ENCODE measurements around the gene PTPN20. TPM values are rescaled to one million over a fixed set of nuclear protein-coding genes. Genes with fewer than 3 reads are reported as not detected.
"Not testable (repeated sequence)": the region's sequence is repeated elsewhere in the genome, so short reads cannot be mapped to it uniquely, and the experiment has no call there.

PTPN20 gene
- total and polyA plus RNA-seq, 2 of the 4 experiments (the other 2 are of a cell fraction): 0.14 TPM; not detected in 1

GRCh38 chr10:46932383-46932782, 21.2 kb downstream of the PTPN20 start:
- H2AK5ac ChIP-seq (ENCODE audit: low read depth, low read length); H3K23ac ChIP-seq (ENCODE audit: low read depth, low read length); H2BK120ac ChIP-seq (ENCODE audit: low read depth, low read length); H3K9ac ChIP-seq (ENCODE audit: low read depth, low read length); intact Hi-C loops (cut with micrococcal nuclease); H3K4me2 ChIP-seq (ENCODE audit: low read depth, low read length); H3K9me1 ChIP-seq (ENCODE audit: insufficient read depth, low read length); H3K18ac ChIP-seq (ENCODE audit: low read depth, low read length); H3K27me3 ChIP-seq (ENCODE audit: control insufficient read depth, insufficient read depth, low read length); H2BK15ac ChIP-seq (ENCODE audit: low read depth, low read length); H3K79me1 ChIP-seq (ENCODE audit: low read depth in 1 of 2, low read length in 2 of 2); DNase-seq; H3K4me1 ChIP-seq (ENCODE audit: control insufficient read depth, insufficient read depth, low read length); H2AK9ac ChIP-seq (replicated peaks; ENCODE audit: low read depth, low read length, poor library complexity); H3K27ac ChIP-seq (ENCODE audit: insufficient read depth, low read length); ATAC-seq (ENCODE audit: low read depth); POLR2A ChIA-PET (ENCODE audit: unreplicated experiment); H3K9me3 ChIP-seq (ENCODE audit: control insufficient read depth, insufficient read depth, low read length); H4K5ac ChIP-seq (ENCODE audit: low read depth, low read length); H3K14ac ChIP-seq (replicated peaks; ENCODE audit: low read depth, low read length); H4K20me1 ChIP-seq (ENCODE audit: insufficient read depth, low read length); H3K4me3 ChIP-seq (ENCODE audit: insufficient read depth, low read depth, low read length); H4K91ac ChIP-seq (ENCODE audit: insufficient read depth, low read depth, low read length); H2BK5ac ChIP-seq (ENCODE audit: low read depth, low read length, poor library complexity, severe bottlenecking); H3K4ac ChIP-seq (ENCODE audit: low read depth, low read length); H3K36me3 ChIP-seq (ENCODE audit: control insufficient read depth, insufficient read depth, low read length); H3K56ac ChIP-seq (ENCODE audit: extremely low read depth, insufficient read depth, low read length); dilution Hi-C loops (cut with HindIII; ENCODE audit: low sequenced_read_pairs, unreplicated experiment); H2AFZ ChIP-seq (replicated peaks; ENCODE audit: low read length, poor library complexity); CTCF ChIA-PET; H4K8ac ChIP-seq (ENCODE audit: low read depth in 2 of 2, low read length in 2 of 2); H2BK20ac ChIP-seq (ENCODE audit: low read depth, low read length); BruUV-seq (replicated peaks); in situ Hi-C loops (cut with MboI; ENCODE audit: low sequenced_read_pairs): not testable (repeated sequence)
- no CpG with 5 or more reads among the region's 1 CpG for WGBS, 2 experiments (ENCODE audit: extremely low coverage in 2 of 2, insufficient read length in 1 of 2)

DNA sequence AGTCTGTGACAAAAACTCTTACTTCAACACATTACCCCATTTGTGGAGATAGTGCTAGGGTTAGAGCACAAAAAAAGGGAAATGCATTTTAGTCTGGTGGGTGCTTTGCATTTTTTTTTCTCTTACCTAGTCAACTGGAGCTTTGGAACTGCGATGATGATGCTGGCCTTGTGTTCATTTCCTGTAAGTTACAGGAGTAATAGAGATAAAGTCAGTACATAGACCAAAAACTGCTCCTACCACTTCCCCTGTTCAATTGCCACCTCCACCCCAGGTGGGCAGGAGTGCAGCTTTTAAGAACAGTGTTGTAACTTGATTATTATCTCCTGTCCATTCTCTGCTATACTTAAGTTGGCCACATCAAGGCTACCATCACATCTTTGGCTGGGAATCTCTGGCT, 29.9 kb downstream of the PTPN20 start:
- H3K4me3 ChIP-seq (ENCODE audit: insufficient read depth, low read depth, low read length); POLR2A ChIA-PET (ENCODE audit: unreplicated experiment); in situ Hi-C loops (cut with MboI; ENCODE audit: low sequenced_read_pairs); H4K5ac ChIP-seq (ENCODE audit: low read depth, low read length); H3K79me1 ChIP-seq (ENCODE audit: low read depth in 1 of 2, low read length in 2 of 2); ATAC-seq (ENCODE audit: low read depth); dilution Hi-C loops (cut with HindIII; ENCODE audit: low sequenced_read_pairs, unreplicated experiment); H2AFZ ChIP-seq (replicated peaks; ENCODE audit: low read length, poor library complexity); H3K14ac ChIP-seq (replicated peaks; ENCODE audit: low read depth, low read length); H3K27me3 ChIP-seq (ENCODE audit: control insufficient read depth, insufficient read depth, low read length); DNase-seq; H3K27ac ChIP-seq (ENCODE audit: insufficient read depth, low read length); H3K36me3 ChIP-seq (ENCODE audit: control insufficient read depth, insufficient read depth, low read length); H4K8ac ChIP-seq (ENCODE audit: low read depth in 2 of 2, low read length in 2 of 2); H3K4ac ChIP-seq (ENCODE audit: low read depth, low read length); H2BK120ac ChIP-seq (ENCODE audit: low read depth, low read length); H2AK5ac ChIP-seq (ENCODE audit: low read depth, low read length); H3K56ac ChIP-seq (ENCODE audit: extremely low read depth, insufficient read depth, low read length); BruUV-seq (replicated peaks); H2BK15ac ChIP-seq (ENCODE audit: low read depth, low read length); H3K18ac ChIP-seq (ENCODE audit: low read depth, low read length); CTCF ChIA-PET; H2AK9ac ChIP-seq (replicated peaks; ENCODE audit: low read depth, low read length, poor library complexity); H2BK20ac ChIP-seq (ENCODE audit: low read depth, low read length); H3K9me1 ChIP-seq (ENCODE audit: insufficient read depth, low read length); intact Hi-C loops (cut with micrococcal nuclease); H3K23ac ChIP-seq (ENCODE audit: low read depth, low read length); H3K9ac ChIP-seq (ENCODE audit: low read depth, low read length); H4K91ac ChIP-seq (ENCODE audit: insufficient read depth, low read depth, low read length); H4K20me1 ChIP-seq (ENCODE audit: insufficient read depth, low read length); H3K9me3 ChIP-seq (ENCODE audit: control insufficient read depth, insufficient read depth, low read length); H3K4me1 ChIP-seq (ENCODE audit: control insufficient read depth, insufficient read depth, low read length); H3K4me2 ChIP-seq (ENCODE audit: low read depth, low read length); H2BK5ac ChIP-seq (ENCODE audit: low read depth, low read length, poor library complexity, severe bottlenecking): not testable (repeated sequence)
- no CpG with 5 or more reads among the region's 1 CpG for WGBS, 2 experiments (ENCODE audit: extremely low coverage in 2 of 2, insufficient read length in 1 of 2)

All from IMR-90 (cell line).